ENCODE measurements around the gene BBX.

BBX gene

DNA sequence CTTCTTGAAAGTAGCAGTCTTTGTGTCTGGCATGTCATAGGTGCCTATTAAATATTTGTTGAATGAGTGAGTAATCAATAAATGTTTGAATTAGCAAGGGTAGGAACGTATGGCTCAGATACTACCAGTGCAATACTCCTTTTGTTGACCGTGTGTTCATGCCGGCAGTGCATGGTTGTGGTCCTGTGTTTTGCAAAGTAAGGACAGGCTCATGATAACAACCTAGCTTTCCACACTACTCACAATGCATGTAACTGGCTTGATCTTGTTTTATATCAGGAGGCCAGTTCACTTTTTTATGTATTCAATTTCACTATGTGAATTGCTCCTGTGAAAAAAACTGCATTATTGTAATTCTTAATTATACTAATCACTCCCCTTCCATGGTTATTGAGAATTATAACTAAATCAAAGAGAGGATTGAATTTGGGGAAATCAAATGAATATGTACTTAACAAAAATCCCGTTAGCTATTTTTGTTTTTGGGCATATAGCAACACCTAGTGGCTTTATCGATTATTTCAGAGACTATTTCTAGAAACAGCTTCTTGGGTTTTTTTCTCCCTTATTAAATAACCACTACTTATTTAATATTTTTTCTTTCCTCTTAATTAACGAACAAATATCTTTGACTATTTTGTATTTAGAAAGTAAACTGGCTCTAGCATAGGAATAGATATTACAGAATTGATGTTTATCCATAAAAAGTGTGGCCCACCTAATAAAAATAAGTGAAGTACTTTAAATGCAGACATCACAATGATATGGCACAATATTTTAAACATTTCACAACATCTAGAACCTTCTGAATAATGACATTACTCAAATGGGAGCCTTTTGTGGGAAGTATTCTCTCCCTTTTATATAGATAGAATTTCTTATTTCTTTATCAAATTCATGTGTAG lies 218.5 kb downstream of the BBX start:
- no peak for DNase-seq (ENCODE audit: low read depth, low spot score)

DNA sequence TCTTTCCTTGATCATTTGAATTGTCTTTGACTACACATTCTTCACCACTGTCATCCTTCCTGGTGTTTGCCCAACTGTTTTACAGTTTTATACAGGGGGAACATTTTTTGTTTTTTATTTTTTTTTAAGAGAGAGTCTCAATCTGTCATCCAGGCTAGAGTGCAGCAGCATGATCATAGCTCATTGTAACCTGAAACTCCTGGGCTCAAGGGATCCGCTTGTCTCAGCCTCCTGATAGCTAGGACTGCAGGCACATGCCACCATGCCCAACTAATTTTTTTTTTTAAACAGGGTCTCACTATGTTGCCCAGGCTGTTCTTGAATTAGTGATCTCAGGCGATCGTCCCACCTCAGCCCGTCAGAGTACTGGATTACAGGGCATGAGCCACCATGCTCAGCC lies 222.6 kb downstream of the BBX start:
- no peak for DNase-seq (ENCODE audit: low read depth, low spot score)

DNA sequence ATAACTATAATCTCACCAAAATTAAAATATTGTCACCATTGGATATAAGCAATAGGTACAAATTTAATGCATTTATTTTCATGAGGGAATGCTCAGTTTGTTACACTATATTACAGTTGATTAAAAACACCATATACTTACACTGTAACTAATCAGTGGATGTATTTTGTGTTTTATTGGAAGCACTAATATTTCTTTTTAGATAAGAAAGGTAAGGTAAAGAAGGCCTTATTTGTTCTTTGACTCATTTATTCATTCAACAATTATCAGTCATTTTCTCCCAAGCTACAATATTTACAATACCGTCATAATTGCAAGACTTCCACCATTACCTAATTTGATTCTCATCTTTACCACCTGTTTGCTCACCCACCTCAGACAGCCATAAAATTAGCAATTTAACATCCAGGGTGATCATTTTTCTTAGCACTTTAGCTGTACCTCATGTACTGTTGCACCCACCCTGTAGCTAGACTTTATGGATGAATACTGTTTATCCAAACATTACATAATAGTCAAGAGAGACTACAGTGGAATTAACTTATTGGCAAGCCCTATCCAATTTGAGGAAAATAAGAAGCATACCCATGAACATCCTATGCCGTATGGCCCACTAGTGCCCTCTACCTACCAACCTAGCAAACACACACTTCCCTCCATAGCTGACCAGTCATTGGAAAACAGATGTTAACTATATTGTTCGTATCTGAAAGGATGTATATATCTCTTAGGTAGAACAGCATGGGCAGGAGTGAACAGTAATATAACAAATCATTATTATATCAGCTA lies 229.6 kb downstream of the BBX start:
- DNase-seq (ENCODE audit: low read depth, low spot score): peak; percentile 14

- peak; percentile 69 for DNase-seq (ENCODE audit: low read depth, low spot score)
These were observed 230.7 kb downstream of the BBX start for GRCh38 chr3:107753494-107753893.

GRCh38 chr3:107753976-107754375 lies 231.2 kb downstream of the BBX start:
- no peak for DNase-seq (ENCODE audit: low read depth, low spot score)

GRCh38 chr3:107756649-107757048 lies 233.9 kb downstream of the BBX start:
- DNase-seq (ENCODE audit: low read depth, low spot score): no peak

- no peak for DNase-seq (ENCODE audit: low read depth, low spot score)
These were observed 234.4 kb downstream of the BBX start for GRCh38 chr3:107757140-107757539.

DNA sequence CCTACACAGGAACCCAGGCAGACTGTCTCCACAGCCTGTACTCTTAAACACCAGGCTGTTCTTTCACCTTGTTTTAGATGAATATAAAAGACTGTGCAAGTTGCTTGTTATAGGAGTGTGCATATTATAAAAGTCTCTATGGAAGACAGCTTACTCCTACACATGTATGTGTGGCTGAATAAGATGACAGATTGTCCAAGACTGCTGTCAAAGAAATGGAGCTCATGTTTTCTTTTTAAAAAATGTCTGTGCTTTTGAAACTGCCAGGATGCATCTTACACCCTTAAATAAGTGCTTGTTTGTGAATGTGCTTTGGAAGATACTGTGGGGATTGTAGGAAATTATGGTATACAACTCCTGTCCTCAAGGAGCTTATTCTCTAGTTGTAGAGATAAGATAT lies 237.4 kb downstream of the BBX start:
- no peak for DNase-seq (ENCODE audit: low read depth, low spot score)

- DNase-seq (ENCODE audit: low read depth, low spot score): no peak
These were observed 238.6 kb downstream of the BBX start for GRCh38 chr3:107761391-107761790.

GRCh38 chr3:107765524-107765923 lies 242.8 kb downstream of the BBX start:
- DNase-seq (ENCODE audit: low read depth, low spot score): no peak

GRCh38 chr3:107767897-107768605 lies 245.3 kb downstream of the BBX start:
- DNase-seq (ENCODE audit: low read depth, low spot score): no peak

DNA sequence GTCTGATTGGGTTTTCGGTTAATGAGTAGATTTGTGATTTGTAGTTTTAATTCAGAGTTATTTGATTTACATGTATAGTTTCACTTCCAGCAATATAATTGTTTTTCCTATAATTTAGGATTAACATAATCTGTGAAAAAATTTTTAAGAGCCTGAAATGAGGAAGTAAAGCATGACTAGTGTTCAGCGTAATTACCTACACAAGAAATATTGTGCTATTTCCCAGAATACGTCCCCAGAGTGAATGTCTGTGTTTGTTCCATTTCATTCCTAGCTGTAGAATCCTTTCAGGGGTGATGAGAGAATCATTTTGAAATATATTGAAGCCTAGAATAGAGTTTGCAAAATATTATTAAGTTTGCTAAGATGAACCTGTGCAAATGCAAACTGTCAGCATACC lies 247.1 kb downstream of the BBX start:
- no peak for DNase-seq (ENCODE audit: low read depth, low spot score)

GRCh38 chr3:107772016-107772415 lies 249.3 kb downstream of the BBX start:
- DNase-seq (ENCODE audit: low read depth, low spot score): no peak

DNA sequence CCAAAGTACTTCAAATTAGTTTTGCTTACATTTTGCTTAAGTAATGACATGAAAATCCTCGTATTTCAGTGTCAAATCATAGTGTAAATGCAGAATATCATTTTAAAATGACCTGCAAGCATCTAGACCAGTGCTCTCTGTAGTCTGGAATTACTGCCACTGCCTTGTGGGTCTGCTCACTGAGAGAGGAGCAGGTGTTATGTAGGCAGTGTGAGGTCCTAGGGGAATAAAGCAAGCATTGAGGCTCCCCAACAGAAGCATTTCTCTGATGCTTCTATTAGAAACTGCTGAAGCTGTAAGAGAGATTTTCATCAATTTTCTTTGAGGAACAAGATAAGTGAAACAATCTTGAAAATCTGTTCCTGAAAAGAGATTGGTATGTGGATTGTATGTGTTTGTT lies 253.2 kb downstream of the BBX start:
- DNase-seq (ENCODE audit: low read depth, low spot score): no peak

GRCh38 chr3:107781253-107781652 lies 258.5 kb downstream of the BBX start:
- no peak for DNase-seq (ENCODE audit: low read depth, low spot score)

DNA sequence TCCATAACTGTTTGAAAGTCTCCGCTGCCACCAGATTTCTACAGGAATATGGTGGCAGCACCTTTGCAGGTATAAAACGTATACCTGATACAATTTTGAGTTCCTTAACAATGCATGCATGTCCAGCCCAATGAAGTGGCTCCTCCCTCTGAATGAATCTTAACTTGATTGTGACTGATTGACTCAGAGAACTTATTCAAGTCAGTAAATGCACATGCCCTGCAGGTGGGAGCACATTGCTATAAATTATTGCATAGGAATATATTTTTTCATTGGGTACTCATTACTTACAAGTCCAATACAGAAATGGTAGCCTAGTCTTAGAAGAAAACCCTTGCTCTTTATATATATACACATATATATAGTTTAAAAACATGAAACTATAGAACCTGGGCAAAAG lies 259.3 kb downstream of the BBX start:
- no peak for DNase-seq (ENCODE audit: low read depth, low spot score)

GRCh38 chr3:107790612-107791011 lies 267.9 kb downstream of the BBX start:
- DNase-seq (ENCODE audit: low read depth, low spot score): no peak

DNA sequence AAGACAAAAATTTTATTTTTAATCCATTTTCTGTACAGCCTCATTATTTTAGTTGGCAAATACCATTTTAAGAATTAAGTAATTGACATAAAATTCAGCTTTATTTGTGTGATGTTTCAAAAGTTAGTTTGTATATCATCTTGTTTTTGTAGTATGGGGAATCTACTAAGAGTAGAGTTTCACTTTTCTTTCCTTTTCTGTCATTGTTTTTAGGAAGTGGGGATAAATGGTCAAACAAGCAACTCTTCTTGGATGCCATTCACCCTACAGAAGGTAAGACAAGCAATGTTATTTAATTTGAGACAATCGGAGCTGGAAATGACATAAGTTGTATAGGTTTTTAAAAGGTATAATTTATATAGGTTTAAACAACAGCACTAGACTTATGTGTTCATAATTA lies 268.3 kb downstream of the BBX start:
- no peak for DNase-seq (ENCODE audit: low read depth, low spot score)

DNA sequence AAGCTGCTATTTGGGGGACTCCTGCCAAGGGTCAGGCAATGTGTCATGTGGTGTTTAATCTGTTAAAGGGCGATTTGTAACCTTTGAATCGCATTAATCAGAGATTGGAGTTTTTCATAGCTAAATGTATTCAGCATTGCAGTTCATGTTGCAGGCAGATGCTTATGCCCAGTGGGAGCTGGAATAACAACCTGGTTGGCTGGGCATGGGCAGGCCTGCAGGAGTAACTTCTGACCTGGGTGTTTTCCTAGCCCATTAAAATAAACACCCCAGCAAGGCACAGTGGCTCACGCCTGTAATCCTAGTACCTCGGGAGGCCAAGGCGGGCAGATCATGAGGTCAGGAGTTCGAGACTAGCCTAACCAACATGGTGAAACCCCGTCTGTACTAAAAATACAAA lies 268.7 kb downstream of the BBX start:
- DNase-seq (ENCODE audit: low read depth, low spot score): no peak

DNA sequence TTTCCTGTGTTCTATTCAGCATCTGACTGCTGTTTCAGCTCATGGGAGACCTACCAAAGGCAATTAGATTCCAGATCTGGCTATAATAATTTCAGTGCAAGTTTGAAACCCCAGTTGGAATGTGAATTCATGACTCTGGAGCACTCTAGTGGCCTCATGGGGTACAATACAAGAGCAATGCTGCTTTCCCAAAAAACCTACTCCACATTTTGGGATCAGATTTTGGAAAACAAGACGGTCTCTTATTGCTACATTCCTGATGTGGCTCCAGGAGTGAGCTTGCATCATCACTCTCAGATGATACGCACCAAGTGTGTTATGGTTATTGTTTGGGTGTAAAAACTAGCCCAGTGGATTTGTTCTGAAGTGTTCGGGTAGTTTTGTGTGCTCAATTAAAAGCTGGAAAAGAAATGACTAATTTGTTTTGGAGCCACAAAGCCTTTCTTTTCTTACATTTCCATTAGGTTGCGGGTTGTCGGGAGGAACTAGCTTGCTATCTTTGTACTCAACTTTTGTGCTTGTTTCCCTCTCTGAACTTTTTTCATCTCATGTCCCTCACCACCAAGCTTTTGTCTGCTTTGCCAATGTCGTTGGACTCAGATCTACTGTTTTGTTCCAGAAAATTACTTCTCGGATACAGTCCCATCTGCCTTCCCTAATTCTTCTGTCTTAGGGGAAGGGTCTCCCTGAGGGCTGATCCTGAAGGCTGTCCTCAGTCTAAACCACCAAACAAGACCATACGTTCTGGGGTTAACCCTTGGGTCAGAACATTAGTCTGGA lies 272.1 kb downstream of the BBX start:
- no peak for DNase-seq (ENCODE audit: low read depth, low spot score)

DNA sequence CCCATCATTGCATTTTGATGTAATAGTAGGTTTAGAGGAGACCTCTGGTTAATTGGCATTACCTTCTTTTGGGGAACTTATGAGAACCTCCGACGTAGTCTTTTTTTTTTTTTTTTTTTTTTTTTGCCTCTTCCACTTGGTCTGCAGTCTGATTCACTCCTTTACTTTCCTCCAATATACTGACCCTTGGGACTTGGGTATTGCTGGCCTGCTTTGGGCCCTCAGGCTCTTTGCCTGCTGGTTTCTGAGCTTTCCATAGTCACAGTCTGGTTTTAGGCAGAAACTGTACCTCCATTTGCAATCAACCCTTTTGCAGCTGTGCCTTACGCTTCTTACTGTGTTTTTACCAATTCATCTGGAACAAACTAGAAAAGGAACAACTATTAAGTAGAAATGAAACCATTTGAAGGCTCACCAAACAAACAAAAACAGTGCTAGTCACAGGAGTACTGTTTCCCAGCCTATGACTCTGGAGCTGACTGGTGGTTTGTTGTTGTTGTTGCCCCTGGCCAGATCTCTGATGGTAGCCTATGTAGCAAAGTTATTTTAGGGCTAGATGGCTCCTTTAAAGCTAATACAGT lies 272.8 kb downstream of the BBX start:
- peak; percentile 30 for DNase-seq (ENCODE audit: low read depth, low spot score)
